NCI-H1417 treated with DMSO at 0.1 percent for 48 hours (cell line): ENCODE data around the gene CCNL1.
A peak's percentile ranks its signal among the peaks of the same experiment; 100 is the strongest.

Experiments
- DNase-seq: peaks from one replicate; lab custom pipeline; 2025; lab: John Stamatoyannopoulos, UW

The CCNL1 gene

DNA sequence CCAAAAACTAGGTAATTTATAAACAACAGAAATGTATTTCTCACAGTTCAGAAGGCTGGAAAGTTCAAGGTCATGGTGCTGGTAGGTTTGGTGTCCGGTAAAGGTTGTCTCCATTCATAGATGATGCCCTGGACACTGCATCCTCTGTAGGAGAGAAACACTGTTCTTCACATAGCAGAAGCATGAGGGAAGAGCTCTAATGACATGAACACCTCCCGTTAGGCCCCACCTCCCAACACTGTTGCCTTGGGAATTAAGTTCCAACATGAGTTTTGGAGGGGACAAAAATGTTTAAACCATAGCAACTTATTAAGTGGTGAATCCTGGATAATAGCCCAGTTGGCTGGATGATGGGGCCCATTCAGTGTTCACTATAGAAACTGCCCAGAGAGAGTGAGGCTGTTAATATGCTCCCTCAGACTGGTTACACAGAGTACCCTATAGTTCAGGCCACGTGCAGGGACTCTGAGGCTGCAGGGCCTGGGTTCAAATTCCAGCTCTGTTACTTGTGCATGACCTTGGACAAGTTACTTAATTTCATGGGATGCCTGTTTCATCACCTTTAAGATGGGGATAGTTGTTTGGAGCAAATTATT is 37.0 kb downstream of the CCNL1 start:
- no peak for DNase-seq

- DNase-seq: no peak
These were observed 37.8 kb downstream of the CCNL1 start for GRCh38 chr3:157122116-157122515.

DNA sequence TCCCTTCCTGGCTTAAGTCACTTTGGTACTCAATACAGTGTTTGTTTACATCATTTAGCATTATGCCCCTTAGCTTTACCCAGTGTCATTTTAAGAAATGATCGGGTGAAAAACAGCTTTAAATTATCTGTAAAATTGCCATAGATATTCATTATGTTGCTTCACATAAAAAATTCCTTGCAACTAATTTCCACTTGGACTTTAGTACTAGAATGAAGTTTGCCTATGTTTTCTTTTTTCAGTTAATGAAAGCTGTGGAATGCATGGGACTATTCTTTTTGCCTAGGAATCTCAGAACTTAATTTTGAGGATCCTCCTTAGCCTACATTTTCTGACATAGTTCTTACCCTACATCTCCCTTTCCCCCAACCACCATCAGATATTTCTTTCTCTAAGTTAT is 38.4 kb downstream of the CCNL1 start:
- DNase-seq: no peak

DNA sequence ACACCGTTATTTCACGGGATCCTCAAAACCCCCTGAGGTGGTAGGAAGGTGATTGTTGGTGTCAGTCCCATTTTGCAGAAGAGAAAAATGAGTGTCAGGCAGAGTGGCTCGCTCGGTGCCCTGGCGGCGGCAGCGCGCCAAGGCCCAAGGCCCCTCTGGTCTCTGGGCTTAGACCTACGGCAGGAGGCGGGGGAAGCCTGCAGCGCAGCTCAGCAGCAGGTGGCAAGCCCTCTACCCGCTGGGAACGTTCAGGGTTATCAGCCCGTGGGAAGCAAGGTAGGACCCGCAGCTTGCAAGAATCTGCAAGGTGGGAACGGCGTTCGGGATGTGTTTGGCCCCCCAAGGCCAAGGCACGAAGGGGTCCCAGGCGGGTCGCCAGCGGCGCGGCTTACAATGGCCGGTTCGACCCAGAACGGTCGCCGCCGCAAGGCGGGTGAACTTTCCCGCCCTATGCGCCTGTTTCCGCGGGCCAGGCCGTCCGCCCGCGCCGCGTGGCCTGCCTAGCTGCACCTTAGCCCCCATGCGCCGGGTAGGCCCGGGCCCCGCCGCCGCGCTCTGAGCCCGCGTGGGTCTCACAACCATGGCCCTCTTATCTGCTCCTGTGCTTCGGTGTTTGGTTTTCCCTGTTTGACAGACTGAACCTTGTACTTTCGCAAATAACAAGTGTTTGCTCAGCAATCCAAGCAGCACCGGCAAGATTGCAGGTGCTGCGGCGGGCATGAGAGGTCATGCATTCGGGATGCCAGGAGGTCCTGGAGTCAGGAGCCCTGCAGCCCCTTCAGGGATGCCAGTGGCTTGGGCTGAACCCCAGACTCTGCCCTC is 39.7 kb downstream of the CCNL1 start:
- DNase-seq: no peak

GRCh38 chr3:157119369-157119951 is 40.5 kb downstream of the CCNL1 start:
- DNase-seq: no peak

- DNase-seq: no peak
These were observed 41.9 kb downstream of the CCNL1 start for GRCh38 chr3:157117875-157118654.

DNA sequence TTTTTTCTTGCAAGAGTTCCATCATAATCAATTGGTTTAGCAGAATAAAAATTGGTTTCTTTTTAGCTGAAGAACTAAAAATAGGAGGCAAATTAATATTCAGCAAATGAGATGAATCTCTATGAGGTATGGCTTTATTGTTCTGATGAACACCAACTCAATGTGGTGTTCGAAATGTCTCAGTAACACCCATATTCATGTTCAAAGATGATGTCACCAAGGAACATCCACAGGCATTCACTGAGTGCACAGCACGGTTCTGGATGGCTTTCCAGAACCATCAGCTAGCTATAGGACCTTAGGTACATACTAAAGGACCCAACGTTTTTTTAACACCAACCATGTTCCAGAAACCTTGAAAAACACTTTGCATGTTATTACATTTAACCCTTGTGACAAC is 42.7 kb downstream of the CCNL1 start:
- no peak for DNase-seq

DNA sequence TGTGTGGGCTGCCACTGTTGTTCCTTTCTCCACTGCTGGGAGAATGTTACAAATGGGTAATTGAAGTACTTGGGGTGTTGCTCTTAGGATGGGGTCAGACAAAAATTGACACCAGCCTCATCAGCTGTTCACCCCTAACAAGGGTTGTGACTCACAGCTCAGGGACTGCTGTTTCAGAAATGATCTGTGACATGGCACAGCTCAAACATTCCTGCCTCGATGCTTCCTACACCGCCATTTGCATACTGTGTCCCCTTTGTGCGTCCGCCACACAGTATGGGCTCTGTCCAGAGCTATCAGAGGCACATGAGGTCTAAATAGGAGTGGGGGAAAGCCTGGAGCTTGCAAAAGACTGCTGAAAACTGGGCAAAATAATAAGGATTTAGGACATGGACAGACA is 43.9 kb downstream of the CCNL1 start:
- DNase-seq: no peak

- no peak for DNase-seq
These were observed 44.6 kb downstream of the CCNL1 start for GRCh38 chr3:157115069-157116006.

DNA sequence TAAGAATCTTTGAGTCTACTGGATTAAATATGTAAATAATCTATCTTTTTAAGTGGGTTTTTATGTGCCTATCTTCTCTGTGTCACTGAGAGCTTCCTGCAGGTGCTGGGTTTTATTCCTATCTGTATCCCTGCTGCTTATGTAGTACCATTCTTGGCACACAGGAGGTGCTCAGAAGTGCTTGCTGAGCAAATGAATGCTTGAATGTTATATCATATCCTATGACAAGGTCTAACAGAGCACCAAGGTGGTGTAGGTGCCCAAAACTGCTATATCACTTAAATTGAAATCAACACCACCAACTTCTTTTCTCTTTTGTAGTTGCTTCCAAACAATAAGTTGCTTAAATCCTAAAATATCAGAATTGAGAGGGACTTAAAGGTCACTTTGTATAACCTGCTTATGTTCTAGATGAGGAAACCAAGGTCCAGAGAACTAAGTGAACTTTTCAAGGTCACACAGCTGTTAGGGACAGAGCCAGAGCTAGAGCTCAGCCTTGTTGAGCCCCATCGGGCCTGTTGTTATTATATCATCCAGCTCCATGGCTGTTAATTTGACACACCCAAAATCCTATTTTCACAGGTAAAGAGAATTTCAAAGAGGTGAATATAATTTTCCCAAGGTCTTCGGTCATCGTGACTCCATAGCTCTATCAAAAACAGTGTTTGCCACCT is 46.0 kb downstream of the CCNL1 start:
- DNase-seq: no peak

DNA sequence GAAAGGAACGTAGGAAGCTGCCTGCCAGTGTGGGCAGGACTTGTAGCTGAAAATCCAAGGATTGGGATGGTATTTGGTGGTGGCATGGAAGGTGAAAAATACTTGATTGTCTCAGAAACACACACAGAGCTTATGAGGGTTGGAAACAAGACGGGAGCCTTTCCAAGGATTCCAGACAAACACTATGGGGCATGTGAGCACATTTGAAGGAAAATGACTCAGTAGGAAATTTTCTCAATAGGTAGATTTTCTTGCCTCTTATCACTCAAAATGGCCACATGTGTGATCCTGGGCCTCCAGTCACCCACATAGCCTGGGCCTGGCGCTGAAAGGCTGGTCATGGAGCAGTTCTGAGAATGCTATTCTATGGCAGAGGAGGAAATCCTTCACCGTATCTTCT is 47.4 kb downstream of the CCNL1 start:
- no peak for DNase-seq

DNA sequence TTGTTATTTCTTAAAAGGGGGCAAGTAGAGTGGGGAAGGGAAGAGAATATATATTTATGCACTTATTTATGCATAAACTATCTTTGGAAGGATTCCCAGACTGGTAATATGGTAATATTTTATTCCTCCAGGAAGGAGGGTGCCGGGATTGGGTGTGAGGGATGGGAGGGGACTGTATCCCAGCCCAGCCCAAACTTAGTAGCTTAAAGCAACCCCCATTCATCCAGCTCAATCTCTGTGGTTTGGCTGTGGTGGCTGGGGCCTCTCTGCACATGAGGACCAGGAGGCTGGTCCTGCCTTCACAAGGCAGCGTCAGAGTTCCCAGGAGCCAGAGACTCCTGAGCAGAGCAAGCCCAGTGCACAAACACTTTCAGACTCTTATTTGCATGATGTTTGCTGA is 48.4 kb downstream of the CCNL1 start:
- DNase-seq: no peak

DNA sequence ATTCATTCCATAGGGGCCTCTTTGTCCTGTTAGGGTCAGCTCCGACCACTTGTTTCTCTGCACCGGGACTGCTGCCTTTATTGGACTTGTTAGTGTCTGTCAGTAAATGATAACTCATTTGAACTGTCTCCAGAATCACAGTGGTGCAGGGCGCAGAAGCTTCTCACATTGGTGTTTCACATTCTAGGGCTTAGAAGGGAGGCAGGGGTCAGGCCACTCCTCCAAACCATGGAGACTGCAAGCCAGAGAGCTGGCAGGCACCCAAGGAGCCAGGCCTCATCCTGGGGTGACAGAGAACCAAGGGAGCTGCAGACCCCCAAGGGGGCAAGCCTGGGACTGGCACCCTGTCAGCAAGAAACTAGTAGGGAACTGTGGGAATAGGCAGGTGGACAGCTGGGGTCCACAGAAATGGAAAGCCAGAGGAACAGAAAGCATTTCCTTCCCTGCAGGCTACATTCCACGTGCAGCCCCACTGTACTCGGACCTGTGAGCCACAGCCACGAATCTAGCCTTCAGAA is 49.1 kb downstream of the CCNL1 start:
- DNase-seq: no peak

DNA sequence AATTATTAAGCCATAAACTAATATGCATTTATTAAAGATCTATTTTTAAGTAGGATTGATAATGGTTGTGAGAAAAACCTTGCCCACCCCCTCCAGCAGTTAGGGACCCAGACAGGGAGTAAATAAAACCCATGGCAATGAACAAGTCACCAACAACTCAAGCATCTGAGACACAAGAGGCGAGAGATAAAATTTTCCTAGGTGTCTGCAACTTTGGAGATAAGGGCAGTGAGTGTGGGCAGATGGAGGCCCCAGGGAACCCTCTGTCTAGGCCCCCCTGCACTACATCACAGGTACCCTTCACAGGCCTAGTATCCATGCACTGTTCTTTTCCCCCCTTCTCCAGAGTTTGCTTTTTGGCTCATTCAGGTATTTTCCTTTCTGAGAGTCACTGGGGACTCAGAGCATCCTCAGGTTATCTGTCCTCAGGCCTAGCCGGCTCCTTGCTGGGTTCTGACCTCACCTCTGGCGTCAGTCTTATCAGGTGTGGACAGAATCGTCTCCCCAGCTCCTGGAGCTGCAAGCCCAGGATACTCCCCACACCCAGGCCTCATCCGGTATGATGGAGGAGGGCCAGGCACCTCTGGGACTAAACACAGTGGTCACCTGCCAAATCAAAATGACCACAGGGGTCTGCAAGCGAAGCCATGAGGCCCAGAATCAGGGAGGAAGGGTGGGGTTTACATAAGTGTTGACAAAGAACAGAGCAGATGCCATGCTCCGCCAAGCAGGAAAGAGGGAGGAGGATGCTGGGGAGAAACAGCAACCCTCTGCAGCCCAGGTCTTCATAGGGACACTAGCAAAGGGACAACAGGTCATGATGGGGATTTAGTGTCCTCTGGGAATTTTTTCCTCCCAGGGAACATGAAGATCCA is 50.4 kb downstream of the CCNL1 start:
- no peak for DNase-seq

DNA sequence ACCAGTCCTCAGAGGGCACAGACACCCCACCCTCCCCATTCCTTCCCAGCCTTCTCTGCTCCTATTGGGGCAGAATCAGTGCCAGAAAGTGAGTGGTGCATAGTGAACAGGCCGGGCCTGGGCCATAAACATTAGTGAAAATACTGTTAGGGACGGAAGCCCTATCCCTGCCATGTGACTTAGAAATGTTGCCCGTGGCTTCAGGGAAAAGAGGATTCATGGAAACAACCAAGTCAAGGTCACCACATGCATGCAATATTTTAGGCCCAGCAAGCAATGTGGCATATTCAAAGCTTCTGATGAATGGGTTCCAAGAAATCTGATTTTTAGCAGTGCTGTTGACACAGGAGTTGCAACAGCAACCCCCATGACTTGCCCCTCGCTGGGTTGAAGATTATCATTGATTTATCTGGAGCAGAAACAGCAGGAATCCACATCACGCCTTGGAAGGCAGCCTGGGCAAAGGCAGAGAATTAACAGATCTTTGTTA is 52.3 kb downstream of the CCNL1 start:
- no peak for DNase-seq

DNA sequence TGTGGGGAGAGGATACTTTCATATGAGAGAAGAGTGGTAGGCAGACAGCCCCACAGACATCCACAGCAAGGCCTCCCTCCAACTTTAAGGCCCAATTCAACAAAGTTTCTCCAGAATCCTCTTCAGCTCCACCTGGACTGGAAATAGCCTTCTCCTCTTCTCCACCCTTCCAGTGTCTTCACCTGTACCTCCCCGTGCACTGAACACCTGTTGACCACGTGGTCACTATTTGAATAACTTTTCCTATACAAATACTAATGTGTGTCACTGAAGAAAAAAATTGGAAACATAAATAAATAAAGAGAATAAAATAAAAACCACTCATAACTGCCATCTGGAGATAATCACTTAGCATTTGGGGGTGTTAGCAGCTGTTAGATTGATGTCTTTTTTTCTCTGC is 52.9 kb downstream of the CCNL1 start:
- no peak for DNase-seq

GRCh38 chr3:157104928-157105652 is 54.9 kb downstream of the CCNL1 start:
- peak; percentile 80 for DNase-seq

DNA sequence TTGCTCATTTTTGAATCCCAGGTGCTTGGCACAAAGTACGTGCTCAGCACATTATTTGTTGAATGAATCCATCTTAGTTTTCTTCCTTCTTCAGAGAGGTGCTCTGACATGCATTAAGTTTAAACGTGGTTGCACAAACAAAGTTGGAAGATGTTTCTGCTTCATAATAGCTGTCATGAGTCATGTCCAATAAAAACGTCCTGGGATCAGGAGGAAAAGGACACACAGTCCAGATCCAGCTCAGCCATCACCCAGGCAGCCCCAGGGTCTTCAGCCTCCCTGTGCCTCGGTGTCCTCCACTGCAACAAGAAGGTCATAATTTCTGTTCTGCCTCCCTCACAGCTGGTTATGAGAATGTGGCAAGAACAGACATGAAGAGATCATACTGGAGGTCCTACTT is 55.4 kb downstream of the CCNL1 start:
- no peak for DNase-seq

DNA sequence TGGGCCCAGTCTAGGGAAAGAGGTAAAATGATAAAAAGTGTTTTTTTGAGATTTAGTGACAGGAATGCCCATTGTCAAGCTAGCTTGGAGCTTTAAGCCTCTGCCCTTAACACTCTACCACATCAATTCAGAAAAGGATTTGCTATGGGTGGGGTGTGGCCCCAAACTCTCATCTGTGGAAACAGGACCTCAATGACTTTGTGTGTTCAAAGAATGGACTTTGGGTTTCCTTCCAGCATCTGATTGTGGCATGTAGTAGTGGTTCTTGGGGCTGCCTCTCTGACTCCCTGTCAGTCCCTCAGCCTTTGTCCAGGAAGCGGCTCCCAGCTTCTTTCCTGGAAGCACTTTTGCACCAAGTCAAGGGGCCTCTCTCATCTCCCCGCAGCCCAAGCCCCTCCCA is 56.1 kb downstream of the CCNL1 start:
- no peak for DNase-seq
